WTC11 (cell line): ENCODE results near the gene DRC1. TPM values are rescaled to one million over a fixed set of nuclear protein-coding genes. Genes with fewer than 3 reads are reported as not detected.
"Not testable (repeated sequence)": the region's sequence is repeated elsewhere in the genome, so short reads cannot be mapped to it uniquely, and the experiment has no call there.

Experiments used
- ATAC-seq: fragments of 200-7000 bp; cut with Tn5 transposase; 2 replicates; pipeline ENCODE4 v1.10.0; 2021; ENCODE audit warnings: mild to moderate bottlenecking, moderate library complexity
- CTCF ChIA-PET: fragments of 300-600 bp; sonication (Branson Sonifier 250); formaldehyde crosslinking; loops from one replicate; lab custom pipeline; 2021; ENCODE audit warnings: antibody characterized with exemption; lab: Charles Lee
- POLR2A ChIA-PET: fragments of 350-600 bp; sonication (Branson Sonifier 250); formaldehyde crosslinking; loops from one replicate; lab custom pipeline; 2021; ENCODE audit warnings: antibody characterized with exemption; lab: Charles Lee
- DNase-seq: peaks from one replicate; pipeline ENCODE4 v3.0.0; 2021; ENCODE audit warnings: low spot score
- H3K27ac Mint-ChIP-seq: 2 replicates; pipeline ENCODE4 v1.8.0; 2021; ENCODE audit warnings: mixed read lengths
- H3K27me3 Mint-ChIP-seq: 2 replicates; pipeline ENCODE4 v1.8.0; 2021; ENCODE audit warnings: low read depth, mild to moderate bottlenecking, moderate library complexity, mixed read lengths
- H3K36me3 Mint-ChIP-seq: 2 replicates; pipeline ENCODE4 v1.8.0; 2021; ENCODE audit warnings: mixed read lengths
- H3K4me1 Mint-ChIP-seq: 2 replicates; pipeline ENCODE4 v1.8.0; 2022; ENCODE audit warnings: mixed read lengths
- H3K4me3 Mint-ChIP-seq: 2 replicates; pipeline ENCODE4 v1.8.0; 2021; ENCODE audit warnings: mild to moderate bottlenecking, moderate library complexity, mixed read lengths
- H3K9me3 Mint-ChIP-seq: 2 replicates; pipeline ENCODE4 v1.8.0; 2021; ENCODE audit warnings: mixed read lengths
- ESRRA ChIP-seq: sonication (generic); formaldehyde crosslinking; IDR thresholded peaks from 2 replicates; pipeline ENCODE4 v1.8.1; 2022; ENCODE audit warnings: mild to moderate bottlenecking, missing genetic modification reagents, borderline replicate concordance
- FOXP1 ChIP-seq: sonication (generic); formaldehyde crosslinking; IDR thresholded peaks from 2 replicates; pipeline ENCODE4 v1.8.0; 2022; ENCODE audit warnings: missing genetic modification reagents, mild to moderate bottlenecking, moderate library complexity, borderline replicate concordance
- KAT7 ChIP-seq: sonication (generic); formaldehyde crosslinking; IDR thresholded peaks from 2 replicates; pipeline ENCODE4 v1.8.1; 2023; ENCODE audit warnings: missing genetic modification reagents, mild to moderate bottlenecking, borderline replicate concordance
- MXD4 ChIP-seq: fragments of 250-450 bp; sonication (Bioruptor Pico); IDR thresholded peaks from 2 replicates; pipeline ENCODE4 v1.8.0; 2021; ENCODE audit warnings: mild to moderate bottlenecking, moderate library complexity, borderline replicate concordance
- OVOL2 ChIP-seq: fragments of 250-450 bp; sonication (Bioruptor Pico); IDR thresholded peaks from 2 replicates; pipeline ENCODE4 v1.9.0; 2021; ENCODE audit warnings: mild to moderate bottlenecking, borderline replicate concordance
- RORB ChIP-seq: fragments of 250-450 bp; sonication (Bioruptor Pico); IDR thresholded peaks from 2 replicates; pipeline ENCODE4 v1.9.0; 2021; ENCODE audit warnings: mild to moderate bottlenecking
- TEAD4 ChIP-seq: sonication (generic); formaldehyde crosslinking; IDR thresholded peaks from 2 replicates; pipeline ENCODE4 v1.8.0; 2022; ENCODE audit warnings: mild to moderate bottlenecking, missing genetic modification reagents
- ZNF121 ChIP-seq: sonication (generic); formaldehyde crosslinking; IDR thresholded peaks from 2 replicates; pipeline ENCODE4 v1.8.0; 2023; ENCODE audit warnings: missing genetic modification reagents
- ZNF317 ChIP-seq: sonication (generic); formaldehyde crosslinking; IDR thresholded peaks from 2 replicates; pipeline ENCODE4 v1.8.1; 2023; ENCODE audit warnings: low read depth, mild to moderate bottlenecking, moderate library complexity, missing genetic modification reagents, borderline replicate concordance
- ZNF396 ChIP-seq: fragments of 250-450 bp; sonication (Bioruptor Pico); IDR thresholded peaks from 2 replicates; pipeline ENCODE4 v1.8.0; 2021; ENCODE audit warnings: mild to moderate bottlenecking, moderate library complexity, borderline replicate concordance
- total RNA-seq: library from RNA; stranded (reverse); gene quantifications from 3 replicates; pipeline ENCODE4 v1.2.3, GENCODE V29; 2021
- TF ChIP-seq, protein P1 (sequence below): fragments of 250-450 bp; sonication (Bioruptor Pico); IDR thresholded peaks from 2 replicates; pipeline ENCODE4 v1.8.0; 2021; ENCODE audit warnings: mild to moderate bottlenecking
- TF ChIP-seq, protein P2 (sequence below): sonication (generic); formaldehyde crosslinking; IDR thresholded peaks from 2 replicates; pipeline ENCODE4 v1.8.1; 2022; ENCODE audit warnings: mild to moderate bottlenecking, missing genetic modification reagents, moderate library complexity, borderline replicate concordance
- TF ChIP-seq, protein P3 (sequence below): sonication (generic); formaldehyde crosslinking; IDR thresholded peaks from 2 replicates; pipeline ENCODE4 v1.8.1; 2023; ENCODE audit warnings: mild to moderate bottlenecking, missing genetic modification reagents, moderate library complexity
- TF ChIP-seq, protein P4 (sequence below): fragments of 200-600 bp; IDR thresholded peaks from 2 replicates; pipeline ENCODE4 v1.8.0; 2022; ENCODE audit warnings: antibody characterized with exemption
- TF ChIP-seq, protein P5 (sequence below): sonication (generic); formaldehyde crosslinking; IDR thresholded peaks from 2 replicates; pipeline ENCODE4 v1.8.1; 2023; ENCODE audit warnings: mild to moderate bottlenecking, missing genetic modification reagents

The DRC1 gene
- total RNA-seq, 1 experiment from 2014 or later, result 0.55 TPM

DNA sequence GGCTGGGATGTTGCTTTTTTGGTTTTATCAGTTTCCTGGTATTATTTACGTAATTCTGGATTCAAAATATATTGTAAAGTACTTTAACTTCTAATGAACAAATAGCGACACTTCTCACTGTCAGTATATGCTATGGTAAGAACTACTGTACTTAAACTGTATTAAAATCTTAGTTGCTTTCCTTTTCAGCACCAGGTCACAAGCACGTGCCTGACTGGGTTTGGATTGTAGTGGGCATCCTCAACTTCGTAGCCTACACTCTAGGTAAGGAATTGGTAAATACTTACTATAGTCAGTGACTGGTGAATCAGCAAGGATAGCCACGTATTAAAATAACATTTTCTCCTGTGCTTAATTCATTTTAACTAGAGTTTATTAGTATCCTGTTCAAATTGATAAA lies 34.8 kb upstream of the DRC1 start:
- DNase-seq (no peak), ATAC-seq (no peak)
- Mint-ChIP-seq H3K36me3 (peaks cover 34% of the 10 kb centered on the region), H3K9me3 (peaks cover 14% of the 10 kb centered on the region), H3K27me3 (no peaks in the 10 kb centered on the region), H3K4me3 (no peak overlapping the region), H3K27ac (no peak overlapping the region)
- CTCF ChIA-PET, result no interaction called here
- POLR2A ChIA-PET, result no interaction called here
- TF ChIP-seq, protein P1, sequence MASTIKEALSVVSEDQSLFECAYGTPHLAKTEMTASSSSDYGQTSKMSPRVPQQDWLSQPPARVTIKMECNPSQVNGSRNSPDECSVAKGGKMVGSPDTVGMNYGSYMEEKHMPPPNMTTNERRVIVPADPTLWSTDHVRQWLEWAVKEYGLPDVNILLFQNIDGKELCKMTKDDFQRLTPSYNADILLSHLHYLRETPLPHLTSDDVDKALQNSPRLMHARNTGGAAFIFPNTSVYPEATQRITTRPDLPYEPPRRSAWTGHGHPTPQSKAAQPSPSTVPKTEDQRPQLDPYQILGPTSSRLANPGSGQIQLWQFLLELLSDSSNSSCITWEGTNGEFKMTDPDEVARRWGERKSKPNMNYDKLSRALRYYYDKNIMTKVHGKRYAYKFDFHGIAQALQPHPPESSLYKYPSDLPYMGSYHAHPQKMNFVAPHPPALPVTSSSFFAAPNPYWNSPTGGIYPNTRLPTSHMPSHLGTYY (CRISPR knock-in tag), result no peak
- TF ChIP-seq, all 79 proteins: peak for 0
- H3K4me1 Mint-ChIP-seq, result no peaks in the 10 kb centered on the region

DNA sequence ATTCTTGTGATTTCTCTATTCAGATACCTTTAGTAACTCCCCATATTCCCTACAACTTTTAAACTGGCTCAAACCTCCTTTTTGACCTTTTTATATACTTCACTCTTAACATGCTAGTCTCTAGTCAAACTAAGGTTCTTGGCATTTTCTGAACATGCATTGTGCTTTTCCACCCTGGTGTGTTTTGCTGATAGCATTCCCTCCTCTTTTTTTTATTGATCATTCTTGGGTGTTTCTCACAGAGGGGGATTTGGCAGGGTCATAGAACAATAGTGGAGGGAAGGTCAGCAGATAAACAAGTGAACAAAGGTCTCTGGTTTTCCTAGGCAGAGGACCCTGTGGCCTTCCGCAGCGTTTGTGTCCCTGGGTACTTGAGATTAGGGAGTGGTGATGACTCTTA lies 32.1 kb upstream of the DRC1 start:
- DNase-seq, CTCF ChIA-PET, H3K4me1 Mint-ChIP-seq, POLR2A ChIA-PET, H3K27ac Mint-ChIP-seq, H3K4me3 Mint-ChIP-seq, H3K27me3 Mint-ChIP-seq, ATAC-seq: not testable (repeated sequence)
- H3K36me3 Mint-ChIP-seq, result peaks cover 56% of the 10 kb centered on the region
- peaks cover 20% of the 10 kb centered on the region for H3K9me3 Mint-ChIP-seq

DNA sequence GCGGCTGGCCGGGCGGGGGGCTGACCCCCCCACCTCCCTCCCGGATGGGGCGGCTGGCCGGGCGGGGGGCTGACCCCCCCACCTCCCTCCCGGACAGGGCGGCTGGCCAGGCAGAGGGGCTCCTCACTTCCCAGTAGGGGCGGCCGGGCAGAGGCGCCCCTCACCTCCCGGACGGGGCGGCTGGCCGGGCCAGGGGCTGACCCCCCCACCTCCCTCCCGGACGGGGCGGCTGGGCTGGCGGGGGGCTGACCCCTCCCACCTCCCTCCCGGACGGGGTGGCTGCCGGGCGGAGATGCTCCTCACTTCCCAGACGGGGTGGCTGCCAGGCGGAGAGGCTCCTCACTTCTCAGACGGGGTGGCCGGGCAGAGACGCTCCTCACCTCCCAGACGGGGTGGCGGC lies 30.8 kb upstream of the DRC1 start:
- H3K9me3 Mint-ChIP-seq, result peaks cover 20% of the 10 kb centered on the region
- H3K36me3 Mint-ChIP-seq, result peaks cover 61% of the 10 kb centered on the region
- H3K27ac Mint-ChIP-seq, POLR2A ChIA-PET, H3K4me1 Mint-ChIP-seq, H3K4me3 Mint-ChIP-seq, CTCF ChIA-PET, DNase-seq, ATAC-seq, H3K27me3 Mint-ChIP-seq: not testable (repeated sequence)

DNA sequence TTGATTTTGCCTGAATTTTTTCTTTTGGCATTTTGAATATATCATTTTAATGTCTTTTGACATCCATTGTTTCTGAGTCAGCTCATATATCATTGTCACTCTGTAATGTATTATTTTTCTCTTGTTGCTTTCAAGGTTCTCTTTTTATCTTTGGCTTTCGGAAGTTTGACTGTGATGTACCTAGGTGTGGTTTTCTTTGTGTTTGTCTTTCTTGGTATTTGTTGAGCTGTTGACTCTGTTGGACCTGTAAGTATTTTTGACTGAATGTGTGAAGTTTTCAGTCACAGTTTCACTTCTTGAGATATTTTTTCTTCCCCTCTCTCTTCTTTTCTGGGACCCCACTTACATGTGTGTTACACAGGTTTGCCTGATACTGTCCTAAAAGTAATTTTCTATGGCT lies 24.9 kb upstream of the DRC1 start:
- Mint-ChIP-seq H3K4me1 (no peaks in the 10 kb centered on the region), H3K9me3 (peaks cover 8% of the 10 kb centered on the region), H3K4me3 (no peak overlapping the region), H3K36me3 (peaks cover 45% of the 10 kb centered on the region), H3K27me3 (no peaks in the 10 kb centered on the region), H3K27ac (no peak overlapping the region)
- TF ChIP-seq MXD4 (CRISPR knock-in tag), result no peak
- TF ChIP-seq ZNF121 (CRISPR knock-in tag), result no peak
- TF ChIP-seq ZNF317 (CRISPR knock-in tag), result no peak
- no peak for TF ChIP-seq RORB (CRISPR knock-in tag)
- ChIA-PET CTCF (no interaction called here), POLR2A (no interaction called here)
- ATAC-seq (no peak), DNase-seq (no peak)

DNA sequence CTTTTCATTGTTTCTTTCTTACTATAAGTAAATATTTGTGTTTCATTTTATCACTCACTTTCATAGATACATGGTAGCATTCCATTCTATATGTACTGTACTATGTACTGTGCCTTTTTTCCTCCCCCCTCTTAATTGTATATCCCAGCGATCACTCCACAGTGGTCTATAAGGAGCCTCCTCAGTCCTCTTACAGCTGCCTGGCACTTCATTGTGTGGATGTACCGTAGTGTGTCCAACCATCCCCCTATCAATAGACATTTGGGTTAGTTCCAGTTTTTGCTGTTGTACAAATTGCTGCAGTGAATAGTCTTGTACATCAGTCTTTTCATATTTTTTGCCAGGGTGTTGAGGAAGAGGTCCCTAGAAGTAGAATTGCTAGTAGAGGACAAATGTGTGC lies 21.4 kb upstream of the DRC1 start:
- ATAC-seq, result no peak
- Mint-ChIP-seq H3K36me3 (peaks cover 19% of the 10 kb centered on the region), H3K4me1 (no peaks in the 10 kb centered on the region), H3K4me3 (no peak overlapping the region), H3K9me3 (no peaks in the 10 kb centered on the region), H3K27ac (no peak overlapping the region), H3K27me3 (no peaks in the 10 kb centered on the region)
- CTCF ChIA-PET, result interaction anchor here (0.7 kb wide), 1 partner anchor 136 kb away, joined by 3 read pairs; no protein-coding TSS in a partner anchor
- POLR2A ChIA-PET, result no interaction called here
- no peak for DNase-seq
- TF ChIP-seq, protein P2, sequence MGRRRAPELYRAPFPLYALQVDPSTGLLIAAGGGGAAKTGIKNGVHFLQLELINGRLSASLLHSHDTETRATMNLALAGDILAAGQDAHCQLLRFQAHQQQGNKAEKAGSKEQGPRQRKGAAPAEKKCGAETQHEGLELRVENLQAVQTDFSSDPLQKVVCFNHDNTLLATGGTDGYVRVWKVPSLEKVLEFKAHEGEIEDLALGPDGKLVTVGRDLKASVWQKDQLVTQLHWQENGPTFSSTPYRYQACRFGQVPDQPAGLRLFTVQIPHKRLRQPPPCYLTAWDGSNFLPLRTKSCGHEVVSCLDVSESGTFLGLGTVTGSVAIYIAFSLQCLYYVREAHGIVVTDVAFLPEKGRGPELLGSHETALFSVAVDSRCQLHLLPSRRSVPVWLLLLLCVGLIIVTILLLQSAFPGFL (CRISPR knock-in tag), result no peak
- TF ChIP-seq KAT7, result no peak
- TF ChIP-seq, protein P3, sequence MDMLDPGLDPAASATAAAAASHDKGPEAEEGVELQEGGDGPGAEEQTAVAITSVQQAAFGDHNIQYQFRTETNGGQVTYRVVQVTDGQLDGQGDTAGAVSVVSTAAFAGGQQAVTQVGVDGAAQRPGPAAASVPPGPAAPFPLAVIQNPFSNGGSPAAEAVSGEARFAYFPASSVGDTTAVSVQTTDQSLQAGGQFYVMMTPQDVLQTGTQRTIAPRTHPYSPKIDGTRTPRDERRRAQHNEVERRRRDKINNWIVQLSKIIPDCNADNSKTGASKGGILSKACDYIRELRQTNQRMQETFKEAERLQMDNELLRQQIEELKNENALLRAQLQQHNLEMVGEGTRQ (CRISPR knock-in tag), result no peak
- TF ChIP-seq, protein P4, sequence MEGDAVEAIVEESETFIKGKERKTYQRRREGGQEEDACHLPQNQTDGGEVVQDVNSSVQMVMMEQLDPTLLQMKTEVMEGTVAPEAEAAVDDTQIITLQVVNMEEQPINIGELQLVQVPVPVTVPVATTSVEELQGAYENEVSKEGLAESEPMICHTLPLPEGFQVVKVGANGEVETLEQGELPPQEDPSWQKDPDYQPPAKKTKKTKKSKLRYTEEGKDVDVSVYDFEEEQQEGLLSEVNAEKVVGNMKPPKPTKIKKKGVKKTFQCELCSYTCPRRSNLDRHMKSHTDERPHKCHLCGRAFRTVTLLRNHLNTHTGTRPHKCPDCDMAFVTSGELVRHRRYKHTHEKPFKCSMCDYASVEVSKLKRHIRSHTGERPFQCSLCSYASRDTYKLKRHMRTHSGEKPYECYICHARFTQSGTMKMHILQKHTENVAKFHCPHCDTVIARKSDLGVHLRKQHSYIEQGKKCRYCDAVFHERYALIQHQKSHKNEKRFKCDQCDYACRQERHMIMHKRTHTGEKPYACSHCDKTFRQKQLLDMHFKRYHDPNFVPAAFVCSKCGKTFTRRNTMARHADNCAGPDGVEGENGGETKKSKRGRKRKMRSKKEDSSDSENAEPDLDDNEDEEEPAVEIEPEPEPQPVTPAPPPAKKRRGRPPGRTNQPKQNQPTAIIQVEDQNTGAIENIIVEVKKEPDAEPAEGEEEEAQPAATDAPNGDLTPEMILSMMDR, result no peak
- TF ChIP-seq OVOL2, result no peak
- no peak for TF ChIP-seq ZNF396
- TF ChIP-seq RORB (CRISPR knock-in tag), result no peak
- TF ChIP-seq ESRRA (CRISPR knock-in tag), result no peak
- TF ChIP-seq FOXP1 (CRISPR knock-in tag), result no peak
- TF ChIP-seq, protein P1 (CRISPR knock-in tag), result no peak
- TF ChIP-seq, protein P5, sequence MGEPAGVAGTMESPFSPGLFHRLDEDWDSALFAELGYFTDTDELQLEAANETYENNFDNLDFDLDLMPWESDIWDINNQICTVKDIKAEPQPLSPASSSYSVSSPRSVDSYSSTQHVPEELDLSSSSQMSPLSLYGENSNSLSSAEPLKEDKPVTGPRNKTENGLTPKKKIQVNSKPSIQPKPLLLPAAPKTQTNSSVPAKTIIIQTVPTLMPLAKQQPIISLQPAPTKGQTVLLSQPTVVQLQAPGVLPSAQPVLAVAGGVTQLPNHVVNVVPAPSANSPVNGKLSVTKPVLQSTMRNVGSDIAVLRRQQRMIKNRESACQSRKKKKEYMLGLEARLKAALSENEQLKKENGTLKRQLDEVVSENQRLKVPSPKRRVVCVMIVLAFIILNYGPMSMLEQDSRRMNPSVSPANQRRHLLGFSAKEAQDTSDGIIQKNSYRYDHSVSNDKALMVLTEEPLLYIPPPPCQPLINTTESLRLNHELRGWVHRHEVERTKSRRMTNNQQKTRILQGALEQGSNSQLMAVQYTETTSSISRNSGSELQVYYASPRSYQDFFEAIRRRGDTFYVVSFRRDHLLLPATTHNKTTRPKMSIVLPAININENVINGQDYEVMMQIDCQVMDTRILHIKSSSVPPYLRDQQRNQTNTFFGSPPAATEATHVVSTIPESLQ, result no peak
- TF ChIP-seq TEAD4 (CRISPR knock-in tag), result no peak
